Measurements from ENCODE around the gene FUBP3.

FUBP3 gene

DNA sequence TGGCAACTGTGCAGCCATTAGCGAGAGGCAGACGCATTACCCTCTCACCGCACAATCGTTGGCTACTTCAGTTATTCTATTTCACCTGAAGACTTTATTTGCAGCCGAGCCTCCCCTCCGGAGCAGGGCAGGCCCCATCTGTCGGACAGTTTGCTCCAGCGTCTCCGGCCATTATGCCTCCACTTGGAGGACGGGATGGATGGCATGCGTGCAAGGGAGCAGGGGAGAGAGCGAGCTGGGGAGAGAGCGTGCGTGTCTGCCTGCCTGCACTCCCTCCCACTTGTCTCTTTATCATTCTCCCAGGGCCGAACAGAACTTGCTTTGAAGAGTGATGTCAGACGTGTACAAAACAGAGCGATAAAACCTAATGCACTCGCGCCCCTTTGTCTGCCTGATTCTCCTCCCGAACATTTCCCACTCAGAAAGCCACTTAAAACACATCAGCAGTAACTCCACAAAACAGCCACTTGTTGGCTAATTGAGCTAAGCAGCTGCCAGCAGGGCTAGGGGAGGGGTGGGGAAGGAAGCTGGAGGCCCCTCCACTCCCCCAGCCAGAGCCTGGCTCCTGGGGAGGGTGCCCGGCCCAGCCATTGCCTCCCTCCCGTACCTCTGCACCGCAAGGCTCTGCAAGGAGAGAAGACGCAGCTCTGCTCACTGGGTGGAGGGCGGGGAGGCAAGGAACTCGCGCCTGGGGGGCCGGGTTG lies 43.4 kb upstream of the FUBP3 start:
- peaks cover 7% of the 10 kb centered on the region for H3K4me1 ChIP-seq (ENCODE audit: low read length)
- H2AFZ ChIP-seq (ENCODE audit: low read depth, low read length): no peak overlapping the region
- no peaks in the 10 kb centered on the region for H4K20me1 ChIP-seq (ENCODE audit: insufficient read depth, low read length)
- no peaks in the 10 kb centered on the region for H3K9me3 ChIP-seq (ENCODE audit: insufficient read depth, low read length)
- no peak overlapping the region for H3K4me2 ChIP-seq (ENCODE audit: low read length)
- no peaks in the 10 kb centered on the region for H3K36me3 ChIP-seq (replicated peaks; ENCODE audit: low read depth, low read length)
- no peaks in the 10 kb centered on the region for H3K79me2 ChIP-seq (ENCODE audit: low read length)
- TF ChIP-seq, protein P1, sequence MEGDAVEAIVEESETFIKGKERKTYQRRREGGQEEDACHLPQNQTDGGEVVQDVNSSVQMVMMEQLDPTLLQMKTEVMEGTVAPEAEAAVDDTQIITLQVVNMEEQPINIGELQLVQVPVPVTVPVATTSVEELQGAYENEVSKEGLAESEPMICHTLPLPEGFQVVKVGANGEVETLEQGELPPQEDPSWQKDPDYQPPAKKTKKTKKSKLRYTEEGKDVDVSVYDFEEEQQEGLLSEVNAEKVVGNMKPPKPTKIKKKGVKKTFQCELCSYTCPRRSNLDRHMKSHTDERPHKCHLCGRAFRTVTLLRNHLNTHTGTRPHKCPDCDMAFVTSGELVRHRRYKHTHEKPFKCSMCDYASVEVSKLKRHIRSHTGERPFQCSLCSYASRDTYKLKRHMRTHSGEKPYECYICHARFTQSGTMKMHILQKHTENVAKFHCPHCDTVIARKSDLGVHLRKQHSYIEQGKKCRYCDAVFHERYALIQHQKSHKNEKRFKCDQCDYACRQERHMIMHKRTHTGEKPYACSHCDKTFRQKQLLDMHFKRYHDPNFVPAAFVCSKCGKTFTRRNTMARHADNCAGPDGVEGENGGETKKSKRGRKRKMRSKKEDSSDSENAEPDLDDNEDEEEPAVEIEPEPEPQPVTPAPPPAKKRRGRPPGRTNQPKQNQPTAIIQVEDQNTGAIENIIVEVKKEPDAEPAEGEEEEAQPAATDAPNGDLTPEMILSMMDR (IDR thresholded peaks at IDR 0.05; ENCODE audit: low read depth, low read length): no peak
- H3K9ac ChIP-seq (ENCODE audit: low read length): no peak overlapping the region
- H3K27me3 ChIP-seq (ENCODE audit: low read depth, low read length): peaks cover 18% of the 10 kb centered on the region
- no peak overlapping the region for H3K4me3 ChIP-seq (ENCODE audit: low read length)
- no peak overlapping the region for H3K27ac ChIP-seq (ENCODE audit: low read length)

DNA sequence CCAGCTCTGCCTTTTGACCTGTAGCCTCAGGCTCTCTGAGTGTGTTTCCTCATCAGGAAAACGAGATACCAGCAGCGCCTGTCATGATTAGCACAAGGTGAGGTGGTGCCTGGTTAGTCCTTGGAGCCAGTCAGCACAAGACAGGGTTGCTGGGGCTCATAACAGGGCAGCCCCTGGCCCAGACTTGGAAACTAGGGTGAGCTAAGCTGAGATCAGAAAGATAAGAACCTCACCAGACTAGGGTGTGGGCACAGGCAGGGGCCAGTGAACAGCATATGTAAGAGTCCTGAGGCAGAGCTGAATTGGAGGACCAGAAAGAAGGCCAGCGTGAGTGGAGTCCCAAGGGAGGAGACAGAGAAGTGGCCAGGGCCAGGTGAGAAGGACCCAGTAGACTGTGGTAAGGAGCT lies 42.7 kb upstream of the FUBP3 start:
- H3K27ac ChIP-seq (ENCODE audit: low read length): no peak overlapping the region
- H3K4me3 ChIP-seq (ENCODE audit: low read length): no peak overlapping the region
- TF ChIP-seq, protein P1 (IDR thresholded peaks at IDR 0.05; ENCODE audit: low read depth, low read length): no peak
- TF ChIP-seq EZH2phosphoT487 (IDR thresholded peaks at IDR 0.05; ENCODE audit: low read depth): no peak
- no peaks in the 10 kb centered on the region for H3K9me3 ChIP-seq (ENCODE audit: insufficient read depth, low read length)
- H3K4me2 ChIP-seq (ENCODE audit: low read length): no peak overlapping the region
- H3K27me3 ChIP-seq (ENCODE audit: low read depth, low read length): peaks cover 18% of the 10 kb centered on the region
- H4K20me1 ChIP-seq (ENCODE audit: insufficient read depth, low read length): no peaks in the 10 kb centered on the region
- H3K9ac ChIP-seq (ENCODE audit: low read length): no peak overlapping the region
- H3K36me3 ChIP-seq (replicated peaks; ENCODE audit: low read depth, low read length): no peaks in the 10 kb centered on the region
- peaks cover 11% of the 10 kb centered on the region for H3K4me1 ChIP-seq (ENCODE audit: low read length)
- H2AFZ ChIP-seq (ENCODE audit: low read depth, low read length): no peak overlapping the region
- H3K79me2 ChIP-seq (ENCODE audit: low read length): no peaks in the 10 kb centered on the region

DNA sequence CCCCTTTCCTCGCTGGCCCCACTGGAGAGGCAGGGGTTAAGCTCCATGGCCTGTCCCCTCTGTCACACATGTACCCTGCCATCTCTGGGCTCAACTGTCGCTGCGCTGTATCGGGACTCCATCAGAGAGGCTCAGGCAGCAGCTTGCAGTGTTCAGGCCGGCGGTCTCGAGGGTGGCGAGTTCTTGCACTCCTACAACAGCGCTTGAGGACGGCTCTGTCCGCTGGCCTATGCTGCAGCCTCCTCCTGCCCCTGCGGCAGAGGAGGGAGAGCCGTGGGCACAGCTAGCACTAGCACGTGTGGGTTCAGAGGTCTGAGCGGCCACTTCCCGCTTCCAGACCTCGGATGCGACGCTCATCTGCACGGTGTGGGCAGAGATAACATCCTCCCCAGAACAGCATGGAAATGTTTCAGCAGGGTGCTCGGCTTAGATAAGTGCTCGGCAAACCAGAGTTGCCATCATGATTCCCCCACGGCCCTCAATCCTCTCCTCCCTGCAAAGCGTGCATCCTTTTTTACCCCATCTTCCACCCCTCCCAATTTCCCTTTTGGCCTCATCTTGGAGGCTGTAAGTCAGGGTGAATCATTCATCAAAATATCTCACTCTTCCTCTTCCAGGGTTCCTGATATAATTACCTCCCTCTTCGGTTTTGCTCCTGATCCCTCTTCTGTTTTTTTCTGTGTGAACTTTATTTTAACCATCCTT lies 41.9 kb upstream of the FUBP3 start:
- H3K9ac ChIP-seq (ENCODE audit: low read length): no peak overlapping the region
- no peak overlapping the region for H3K27ac ChIP-seq (ENCODE audit: low read length)
- no peak overlapping the region for H2AFZ ChIP-seq (ENCODE audit: low read depth, low read length)
- H3K27me3 ChIP-seq (ENCODE audit: low read depth, low read length): peaks cover 18% of the 10 kb centered on the region
- no peaks in the 10 kb centered on the region for H4K20me1 ChIP-seq (ENCODE audit: insufficient read depth, low read length)
- H3K4me3 ChIP-seq (ENCODE audit: low read length): no peak overlapping the region
- no peaks in the 10 kb centered on the region for H3K79me2 ChIP-seq (ENCODE audit: low read length)
- no peaks in the 10 kb centered on the region for H3K9me3 ChIP-seq (ENCODE audit: insufficient read depth, low read length)
- no peak overlapping the region for H3K4me2 ChIP-seq (ENCODE audit: low read length)
- no peaks in the 10 kb centered on the region for H3K36me3 ChIP-seq (replicated peaks; ENCODE audit: low read depth, low read length)
- TF ChIP-seq, protein P1 (IDR thresholded peaks at IDR 0.05; ENCODE audit: low read depth, low read length): no peak
- no peak for TF ChIP-seq EZH2phosphoT487 (IDR thresholded peaks at IDR 0.05; ENCODE audit: low read depth)
- H3K4me1 ChIP-seq (ENCODE audit: low read length): peaks cover 19% of the 10 kb centered on the region

DNA sequence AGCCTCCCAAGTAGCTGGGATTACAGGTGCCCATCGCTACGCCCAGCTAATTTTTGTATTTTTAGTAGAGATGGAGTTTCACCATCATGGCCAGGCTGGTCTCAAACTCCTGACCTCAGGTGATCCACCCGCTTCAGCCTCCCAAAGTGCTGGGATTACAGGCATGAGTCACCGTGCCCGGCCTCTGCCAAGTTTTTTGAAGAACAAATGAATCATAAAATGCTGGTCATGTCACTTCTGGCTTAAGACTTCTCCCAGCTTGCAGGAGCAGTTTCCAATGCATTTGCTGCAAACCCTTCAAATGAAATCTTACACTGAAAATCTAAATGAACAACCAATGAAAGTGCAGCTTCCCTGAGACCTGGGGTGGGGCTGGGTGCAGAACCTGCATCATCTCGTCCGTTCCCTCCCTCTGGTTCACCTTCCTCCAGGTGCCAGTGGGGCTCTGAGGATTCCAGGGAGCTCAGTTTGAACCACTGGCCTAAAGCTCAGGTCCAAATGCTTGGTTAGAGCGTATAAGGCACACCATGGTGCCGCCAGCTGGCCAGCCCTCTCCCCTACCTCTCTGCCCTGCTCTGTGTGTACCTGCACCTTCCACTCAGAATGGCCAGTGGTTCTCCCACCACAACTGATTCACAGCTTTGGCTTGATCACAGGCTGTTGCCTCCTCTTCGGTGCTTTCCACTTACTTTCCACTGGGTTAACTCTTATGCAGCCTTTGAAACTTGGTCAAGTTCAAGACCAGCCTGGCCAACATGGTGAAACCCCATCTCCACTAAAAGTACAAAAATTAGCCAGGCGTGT lies 39.8 kb upstream of the FUBP3 start:
- Histone ChIP-seq H2AFZ (ENCODE audit: low read depth, low read length) (no peak overlapping the region), H3K4me3 (ENCODE audit: low read length) (no peak overlapping the region), H3K4me2 (ENCODE audit: low read length) (no peak overlapping the region), H3K9me3 (ENCODE audit: insufficient read depth, low read length) (no peaks in the 10 kb centered on the region), H3K9ac (ENCODE audit: low read length) (no peak overlapping the region), H3K36me3 (replicated peaks; ENCODE audit: low read depth, low read length) (no peaks in the 10 kb centered on the region), H3K4me1 (ENCODE audit: low read length) (peaks cover 40% of the 10 kb centered on the region), H4K20me1 (ENCODE audit: insufficient read depth, low read length) (no peaks in the 10 kb centered on the region), H3K27me3 (ENCODE audit: low read depth, low read length) (peaks cover 18% of the 10 kb centered on the region), H3K79me2 (ENCODE audit: low read length) (no peaks in the 10 kb centered on the region), H3K27ac (ENCODE audit: low read length) (no peak overlapping the region)
- TF ChIP-seq, protein P1 (IDR thresholded peaks at IDR 0.05; ENCODE audit: low read depth, low read length): no peak
- TF ChIP-seq EZH2phosphoT487 (IDR thresholded peaks at IDR 0.05; ENCODE audit: low read depth): no peak
